Right lobe of liver (tissue), 6 donors: ENCODE data around the gene PPFIA4. TPM values are rescaled to one million over a fixed set of nuclear protein-coding genes. Genes with fewer than 3 reads are reported as not detected.

Experiments used
- ATAC-seq, 4 donors: fragments of 200-7000 bp; cut with Tn5 transposase; one replicate each; pipeline ENCODE4 v1.9.1; 2020; ENCODE audit warnings: mild to moderate bottlenecking in 4 of 4, moderate library complexity in 4 of 4
- DNase-seq, 3 donors: peaks; one replicate each; pipeline ENCODE4 v3.0.0-alpha.2; 2020
- H3K27ac ChIP-seq, 3 donors: fragments of 200-600 bp; one replicate each; pipeline ENCODE4 v1.8.0; 2022
- H3K27me3 ChIP-seq, 2 donors: fragments of 200-600 bp; one replicate each; pipeline ENCODE4 v1.8.0; 2022
- H3K36me3 ChIP-seq, 4 donors: fragments of 200-600 bp; sonication (generic) in 1 of 4; one replicate each; pipeline versions ENCODE4 v1.5.1 to v1.8.0; 2017 to 2022; ENCODE audit warnings: control low read depth in 1 of 4
- H3K4me1 ChIP-seq, 4 donors: fragments of 200-600 bp; sonication (generic) in 1 of 4; one replicate each; pipeline versions ENCODE4 v1.5.1 to v1.8.0; 2017 to 2022; ENCODE audit warnings: control low read depth in 1 of 4
- H3K4me3 ChIP-seq, 3 donors: fragments of 200-600 bp; one replicate each; pipeline ENCODE4 v1.8.0; 2022
- H3K9me3 ChIP-seq, 4 donors: fragments of 200-600 bp; sonication (generic) in 1 of 4; one replicate each; pipeline versions ENCODE4 v1.5.1 to v1.8.0; 2017 to 2022; ENCODE audit warnings: control low read depth in 1 of 4
- CTCF ChIP-seq, 4 donors: fragments of 200-600 bp in 3 of 4; fragments of 450-650 bp in 1 of 4; IDR thresholded peaks; one replicate each; pipeline versions ENCODE4 v1.5.1 to v1.8.0; 2016 to 2022; ENCODE audit warnings: antibody characterized with exemption in 4 of 4, mild to moderate bottlenecking in 2 of 4
- POLR2A ChIP-seq: fragments of 450-650 bp; IDR thresholded peaks from one replicate; pipeline ENCODE4 v1.6.1; 2017; ENCODE audit warnings: antibody characterized with exemption, mild to moderate bottlenecking
- WGBS: methylation state at CpG from one replicate; pipeline ENCODE4 v1.1.6; 2018; ENCODE audit warnings: low coverage, low lambda C conversion rate; ENCODE audit not compliant: insufficient coverage; ENCODE audit errors: missing lambda C conversion rate; 5-methylcytosine and 5-hydroxymethylcytosine counted together
- intact Hi-C, 2 donors: fragments of 100-400 bp; cut with DNase I; formaldehyde crosslinking; loops; one replicate each; pipeline versions ENCODE4 v1.11.2 to v1.14.1; 2022
- total RNA-seq, 6 experiments: library from RNA; depleted of rRNA in 2 of 6; stranded (reverse); fragments of >200 nt in 2 of 6; fragmentation: NEBNext Ultra II Directional in 3 of 6; extraction: Animal tissue kit (Norgen Biotek cat#: 25700) in 3 of 6; gene quantifications; one replicate each; pipeline versions ENCODE4 v1.1.0 to v1.2.4, GENCODE V29; 2016 to 2023
- donor health status: DM: no; HTN: yes; CAD: no.
- donor health status: DM: no; HTN: no; CAD: no.
- donor health status: DM: no; HTN: no; CAD: no.
- donor health status: DM: no; HTN: yes; CAD: no.
- donor health status: DM: no; HTN: yes; CAD: no.

The PPFIA4 gene
- total RNA-seq, 6 experiments from 2014 or later, result 0.18 to 5.5 (median 0.49) TPM; not detected in 1

- Histone ChIP-seq H3K4me1 (peaks cover 0 to 4% (median 2%) of the 10 kb centered on the region in 4 donors), H3K27me3 (no peaks in the 10 kb centered on the region), H3K27ac (no peak overlapping the region), H3K9me3 (peaks cover 0 to 6% (median 0%) of the 10 kb centered on the region in 4 donors), H3K4me3 (no peak overlapping the region), H3K36me3 (no peaks in the 10 kb centered on the region)
- no peak for ATAC-seq
- TF ChIP-seq POLR2A (no peak), CTCF (IDR thresholded peaks at IDR 0.05) (no peak)
- 17% methylated on average over 1 of the region's 1 CpG for WGBS
- intact Hi-C loops, result no loop called here
- DNase-seq, result no peak
These were observed 70.7 kb downstream of the PPFIA4 start for GRCh38 chr1:203097001-203097400.

- TF ChIP-seq CTCF (IDR thresholded peaks at IDR 0.05), result no peak
- peaks cover 0 to 8% (median 3%) of the 10 kb centered on the region in 4 donors for H3K4me1 ChIP-seq
- no peak overlapping the region for H3K4me3 ChIP-seq
- no peak overlapping the region for H3K27ac ChIP-seq
- no peaks in the 10 kb centered on the region for H3K36me3 ChIP-seq
- WGBS, result no CpG with 5 or more reads among the region's 1 CpG
- H3K9me3 ChIP-seq, result peaks cover 0 to 6% (median 0%) of the 10 kb centered on the region in 4 donors
- DNase-seq (no peak), ATAC-seq (no peak)
- intact Hi-C loops, result no loop called here
- H3K27me3 ChIP-seq, result no peaks in the 10 kb centered on the region
These were observed 72.2 kb downstream of the PPFIA4 start for GRCh38 chr1:203098445-203098844.

GRCh38 chr1:203098914-203099520, 72.7 kb downstream of the PPFIA4 start:
- Histone ChIP-seq H3K4me3 (no peak overlapping the region), H3K27ac (no peak overlapping the region), H3K27me3 (no peaks in the 10 kb centered on the region), H3K4me1 (peaks cover 0 to 8% (median 3%) of the 10 kb centered on the region in 4 donors), H3K9me3 (peaks cover 0 to 6% (median 0%) of the 10 kb centered on the region in 4 donors), H3K36me3 (no peaks in the 10 kb centered on the region)
- 77% methylated on average over 7 of the region's 8 CpGs for WGBS
- TF ChIP-seq CTCF (IDR thresholded peaks at IDR 0.05) (no peak), POLR2A (no peak)
- DNase-seq, result no peak
- intact Hi-C loops, result no loop called here
- ATAC-seq, result no peak

- intact Hi-C loops, result no loop called here
- peaks cover 0 to 3% (median 0%) of the 10 kb centered on the region in 4 donors for H3K9me3 ChIP-seq
- no peaks in the 10 kb centered on the region for H3K27me3 ChIP-seq
- 86% methylated on average over 5 of the region's 7 CpGs for WGBS
- H3K36me3 ChIP-seq, result no peaks in the 10 kb centered on the region
- ATAC-seq, result no peak
- no peak overlapping the region for H3K4me3 ChIP-seq
- TF ChIP-seq CTCF (IDR thresholded peaks at IDR 0.05), result no peak
- TF ChIP-seq POLR2A, result no peak
- no peak overlapping the region for H3K27ac ChIP-seq
- DNase-seq, result no peak
- peaks cover 0 to 8% (median 3%) of the 10 kb centered on the region in 4 donors for H3K4me1 ChIP-seq
These were observed 73.7 kb downstream of the PPFIA4 start for GRCh38 chr1:203099805-203100515.
